HEK293T (cell line): Measurements from ENCODE around the gene MADD.

Experiments used
- CTCF ChIA-PET: fragments of 350-600 bp; formaldehyde crosslinking; extraction: SDS; loops from one replicate; lab custom pipeline; 2021; ENCODE audit warnings: antibody characterized with exemption, inconsistent platforms; lab: Yijun Ruan, JAX
- POLR2A ChIA-PET: fragments of 350-600 bp; formaldehyde crosslinking; extraction: SDS; loops from one replicate; lab custom pipeline; 2020; ENCODE audit warnings: antibody characterized with exemption, inconsistent platforms; lab: Yijun Ruan, JAX
- DNase-seq: peaks from one replicate; pipeline ENCODE4 v3.0.0; 2012; ENCODE audit warnings: mixed read lengths; ENCODE audit errors: extremely low spot score
- ARNT ChIP-seq: fragments of 450-650 bp; IDR thresholded peaks from 2 replicates; pipeline ENCODE4 v1.6.1; 2017; ENCODE audit warnings: mild to moderate bottlenecking
- BHLHE40 ChIP-seq: fragments of 450-650 bp; IDR thresholded peaks from 2 replicates; pipeline ENCODE4 v1.6.1; 2016; ENCODE audit warnings: mild to moderate bottlenecking, moderate library complexity, borderline replicate concordance
- CTBP1 ChIP-seq: fragments of 450-650 bp; IDR thresholded peaks from 2 replicates; pipeline ENCODE4 v1.6.1; 2016; ENCODE audit warnings: borderline replicate concordance
- ELF4 ChIP-seq: fragments of 450-650 bp; IDR thresholded peaks from 2 replicates; pipeline ENCODE4 v1.6.1; 2017; ENCODE audit warnings: antibody characterized with exemption
- FOXA1 ChIP-seq: fragments of 450-650 bp; IDR thresholded peaks from 2 replicates; pipeline ENCODE4 v1.6.1; 2016; ENCODE audit warnings: mild to moderate bottlenecking
- FOXK2 ChIP-seq: fragments of 450-650 bp; IDR thresholded peaks from 2 replicates; pipeline ENCODE4 v1.6.1; 2016; ENCODE audit warnings: mild to moderate bottlenecking
- FOXM1 ChIP-seq: fragments of 450-650 bp; IDR thresholded peaks from 2 replicates; pipeline ENCODE4 v1.6.1; 2017; ENCODE audit warnings: mild to moderate bottlenecking, borderline replicate concordance
- HDGF ChIP-seq: fragments of 450-650 bp; IDR thresholded peaks from 2 replicates; pipeline ENCODE4 v1.6.1; 2017; ENCODE audit warnings: antibody characterized with exemption, borderline replicate concordance
- L3MBTL2 ChIP-seq: fragments of 450-650 bp; conservative IDR thresholded peaks from 2 replicates; pipeline ENCODE4 v1.6.1; 2016; ENCODE audit warnings: mild to moderate bottlenecking
- LEF1 ChIP-seq: fragments of 450-650 bp; IDR thresholded peaks from 2 replicates; pipeline ENCODE4 v1.6.1; 2017; ENCODE audit warnings: mild to moderate bottlenecking, borderline replicate concordance
- NFRKB ChIP-seq: fragments of 450-650 bp; IDR thresholded peaks from 2 replicates; pipeline ENCODE4 v1.6.1; 2016; ENCODE audit warnings: mild to moderate bottlenecking, moderate library complexity
- PKNOX1 ChIP-seq: fragments of 450-650 bp; IDR thresholded peaks from 2 replicates; pipeline ENCODE4 v1.6.1; 2016
- SP1 ChIP-seq: fragments of 450-650 bp; IDR thresholded peaks from 2 replicates; pipeline ENCODE4 v1.6.1; 2017
- SUZ12 ChIP-seq: fragments of 450-650 bp; IDR thresholded peaks from 2 replicates; pipeline ENCODE4 v1.6.1; 2016; ENCODE audit warnings: mild to moderate bottlenecking
- TARDBP ChIP-seq: fragments of 450-650 bp; IDR thresholded peaks from 2 replicates; pipeline ENCODE4 v1.6.1; 2016
- ZNF384 ChIP-seq: fragments of 450-650 bp; IDR thresholded peaks from 2 replicates; pipeline ENCODE4 v1.6.1; 2016

The MADD gene

DNA sequence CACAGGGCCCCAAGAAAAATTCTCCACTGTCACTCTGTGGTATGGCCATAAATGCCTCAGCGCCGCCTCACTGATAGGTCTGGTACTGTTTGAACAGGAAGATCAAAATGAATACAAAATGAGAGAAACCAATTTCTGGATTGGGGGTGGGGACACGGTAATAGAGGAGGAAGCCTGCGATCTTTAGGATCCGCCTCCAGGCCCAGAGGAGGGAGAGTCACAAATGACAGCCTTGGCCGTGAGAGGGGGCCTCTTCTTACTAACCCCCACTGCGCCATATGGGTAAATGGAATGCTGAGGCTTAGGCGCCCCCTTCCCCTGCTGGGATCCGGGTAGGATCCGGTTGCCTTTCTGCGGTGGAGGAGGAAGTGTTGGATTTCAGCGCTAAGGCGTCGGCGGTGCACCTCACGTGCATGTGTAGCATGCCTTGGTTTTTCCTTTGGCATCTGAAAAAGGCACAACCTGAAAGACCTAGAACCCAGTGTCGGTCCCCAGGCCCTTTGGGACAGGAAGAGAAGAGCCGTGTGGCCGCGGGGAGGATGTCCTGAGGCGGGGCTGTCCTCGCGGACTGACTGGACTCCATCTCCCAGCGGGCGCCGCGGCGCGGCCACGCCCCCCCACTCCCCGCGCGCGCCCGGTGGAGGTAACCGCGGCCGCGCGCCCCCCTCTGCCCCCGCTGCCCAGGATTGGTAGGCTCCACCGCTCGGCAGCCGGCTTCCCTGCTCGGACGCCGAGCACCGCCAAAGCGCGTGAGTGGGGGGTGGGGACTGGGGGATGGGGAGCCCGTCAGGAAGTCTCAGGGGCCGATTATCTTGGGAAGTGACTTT is 718 bp upstream of the MADD start:
- POLR2A ChIA-PET = interaction anchor here (1.0 to 2.2 kb wide), 3 partner anchors 10 to 54 kb away, joined by 3 to 9 read pairs (median 8); partner anchors contain the start of genes ACP2 and DDB2
- TF ChIP-seq L3MBTL2 = peak; percentile 94
- TF ChIP-seq FOXA1 = no peak
- TF ChIP-seq SUZ12 = no peak
- no peak for TF ChIP-seq ARNT
- no peak for TF ChIP-seq HDGF
- no peak for TF ChIP-seq LEF1
- TF ChIP-seq PKNOX1 = peak; percentile 55
- peak; percentile 73 for TF ChIP-seq BHLHE40
- no peak for TF ChIP-seq ELF4
- no peak for TF ChIP-seq TARDBP
- DNase-seq = peak; percentile 92
- CTCF ChIA-PET = interaction anchor here (1.2 kb wide), 1 partner anchor 90 kb away, joined by 3 read pairs; no protein-coding TSS in a partner anchor

- ChIA-PET CTCF (interaction anchor here (0.6 to 1.0 kb wide), 4 partner anchors 10 to 84 kb away, joined by 3 to 4 read pairs (median 3); partner anchors contain the start of gene NR1H3), POLR2A (interaction anchor here (0.7 to 2.2 kb wide), 7 partner anchors 10 to 84 kb away, joined by 4 to 9 read pairs (median 5); partner anchors contain the start of genes ACP2 and DDB2)
- DNase-seq = peak; percentile 38
- no peak for TF ChIP-seq FOXA1
- TF ChIP-seq CTBP1 = no peak
- TF ChIP-seq SP1 = no peak
- TF ChIP-seq ZNF384 = no peak
- no peak for TF ChIP-seq NFRKB
- TF ChIP-seq FOXM1 = no peak
- TF ChIP-seq ARNT = no peak
- no peak for TF ChIP-seq TARDBP
- TF ChIP-seq HDGF = no peak
Observed at GRCh38 chr11:47270331-47271271, 668 bp downstream of the MADD start.

DNA sequence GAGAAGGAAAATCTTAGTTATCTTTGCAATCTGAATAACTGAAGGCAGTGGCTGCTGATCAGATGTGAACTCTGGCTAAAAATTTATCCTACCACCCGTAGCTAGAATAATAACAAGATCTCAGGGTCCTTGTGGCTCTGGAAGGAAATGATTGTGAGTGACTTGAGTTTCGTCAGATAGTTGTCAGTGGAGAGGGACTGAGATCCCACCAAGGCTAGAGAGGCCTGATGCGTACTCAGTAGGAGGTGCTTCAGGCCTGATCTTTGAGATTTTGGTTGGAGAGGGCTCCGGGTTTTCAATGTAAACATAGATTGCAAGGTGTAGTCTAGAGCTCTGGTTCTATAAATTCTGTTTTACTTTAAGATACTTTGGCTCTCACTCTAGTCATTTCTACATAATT is 1.4 kb downstream of the MADD start:
- TF ChIP-seq CTBP1 (no peak), NFRKB (no peak), FOXM1 (no peak), L3MBTL2 (no peak), ARNT (no peak), BHLHE40 (no peak), FOXK2 (no peak), HDGF (no peak), FOXA1 (no peak)
- DNase-seq = no peak
- CTCF ChIA-PET = interaction anchor here (0.6 to 1.0 kb wide), 4 partner anchors 9 to 84 kb away, joined by 3 to 4 read pairs (median 3); partner anchors contain the start of gene NR1H3
- POLR2A ChIA-PET = interaction anchor here (0.7 to 2.2 kb wide), 6 partner anchors 9 to 83 kb away, joined by 4 to 9 read pairs (median 5); partner anchors contain the start of gene DDB2

- ChIA-PET CTCF (interaction anchor here (1.4 kb wide), 1 partner anchor 83 kb away, joined by 5 read pairs; no protein-coding TSS in a partner anchor), POLR2A (interaction anchor here (0.8 to 1.7 kb wide), 3 partner anchors 36 to 83 kb away, joined by 3 to 5 read pairs (median 4); no protein-coding TSS in a partner anchor)
- no peak for TF ChIP-seq BHLHE40
- TF ChIP-seq ARNT = no peak
- TF ChIP-seq HDGF = no peak
- TF ChIP-seq SP1 = no peak
- TF ChIP-seq ZNF384 = no peak
- no peak for TF ChIP-seq ELF4
- peak; percentile 21 for DNase-seq
Observed at GRCh38 chr11:47271961-47272661, 2.2 kb downstream of the MADD start.

- no peak for TF ChIP-seq FOXA1
- no peak for TF ChIP-seq PKNOX1
- TF ChIP-seq FOXK2 = no peak
- TF ChIP-seq SP1 = no peak
- TF ChIP-seq CTBP1 = no peak
- TF ChIP-seq ARNT = no peak
- no peak for TF ChIP-seq ZNF384
- no peak for TF ChIP-seq BHLHE40
- no peak for TF ChIP-seq NFRKB
- no peak for TF ChIP-seq SUZ12
- TF ChIP-seq LEF1 = no peak
- TF ChIP-seq L3MBTL2 = no peak
- POLR2A ChIA-PET = interaction anchor here (0.7 to 1.4 kb wide), 3 partner anchors 36 to 59 kb away, joined by 3 to 4 read pairs (median 4); no protein-coding TSS in a partner anchor
- DNase-seq = no peak
- CTCF ChIA-PET = interaction anchor here (1.4 kb wide), 1 partner anchor 82 kb away, joined by 5 read pairs; no protein-coding TSS in a partner anchor
Observed at GRCh38 chr11:47272706-47273105, 2.8 kb downstream of the MADD start.
